ENCODE results near the gene FANCC. TPM values are rescaled to one million over a fixed set of nuclear protein-coding genes. Genes with fewer than 3 reads are reported as not detected.

Gene FANCC
- total RNA-seq, 2 donors from 2014 or later = 17.6 to 23.5 TPM

- Mint-ChIP-seq H3K4me1 (peaks cover 15% of the 10 kb centered on the region), H3K27ac (peak overlapping the region; percentile 14), H3K9me3 (no peaks in the 10 kb centered on the region), H3K36me3 (ENCODE audit: low read depth) (peaks cover 12% of the 10 kb centered on the region), H3K27me3 (ENCODE audit: insufficient read depth) (no peaks in the 10 kb centered on the region), H3K4me3 (no peak overlapping the region)
- no peaks in the 10 kb centered on the region for H3K27me3 ChIP-seq (ENCODE audit: control insufficient read depth, insufficient read depth, low read length, poor library complexity, severe bottlenecking)
- no peak overlapping the region for H3K27ac ChIP-seq (ENCODE audit: low read depth, low read length)
- 88 to 100% methylated on average over 1 of the region's 1 CpG for WGBS, 2 experiments (ENCODE audit: insufficient coverage in 1 of 2, insufficient read length in 1 of 2)
- no peak overlapping the region for H3K4me3 ChIP-seq (ENCODE audit: low read length)
- peaks cover 5% of the 10 kb centered on the region for H3K4me1 ChIP-seq (ENCODE audit: control insufficient read depth, insufficient read depth, low read length)
- H3K9me3 ChIP-seq (ENCODE audit: control insufficient read depth, low read length) = no peaks in the 10 kb centered on the region
- H3K9ac ChIP-seq (ENCODE audit: extremely low read depth, low read length, poor library complexity, severe bottlenecking) = no peak overlapping the region
- TF ChIP-seq, protein P1, sequence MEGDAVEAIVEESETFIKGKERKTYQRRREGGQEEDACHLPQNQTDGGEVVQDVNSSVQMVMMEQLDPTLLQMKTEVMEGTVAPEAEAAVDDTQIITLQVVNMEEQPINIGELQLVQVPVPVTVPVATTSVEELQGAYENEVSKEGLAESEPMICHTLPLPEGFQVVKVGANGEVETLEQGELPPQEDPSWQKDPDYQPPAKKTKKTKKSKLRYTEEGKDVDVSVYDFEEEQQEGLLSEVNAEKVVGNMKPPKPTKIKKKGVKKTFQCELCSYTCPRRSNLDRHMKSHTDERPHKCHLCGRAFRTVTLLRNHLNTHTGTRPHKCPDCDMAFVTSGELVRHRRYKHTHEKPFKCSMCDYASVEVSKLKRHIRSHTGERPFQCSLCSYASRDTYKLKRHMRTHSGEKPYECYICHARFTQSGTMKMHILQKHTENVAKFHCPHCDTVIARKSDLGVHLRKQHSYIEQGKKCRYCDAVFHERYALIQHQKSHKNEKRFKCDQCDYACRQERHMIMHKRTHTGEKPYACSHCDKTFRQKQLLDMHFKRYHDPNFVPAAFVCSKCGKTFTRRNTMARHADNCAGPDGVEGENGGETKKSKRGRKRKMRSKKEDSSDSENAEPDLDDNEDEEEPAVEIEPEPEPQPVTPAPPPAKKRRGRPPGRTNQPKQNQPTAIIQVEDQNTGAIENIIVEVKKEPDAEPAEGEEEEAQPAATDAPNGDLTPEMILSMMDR (conservative IDR thresholded peaks at IDR 0.05) = no peak
- peaks cover 13% of the 10 kb centered on the region for H3K36me3 ChIP-seq (ENCODE audit: control insufficient read depth, insufficient read depth, low read length)
- DNase-seq = no peak
Measured at GRCh38 chr9:95116808-95117204, 200.7 kb downstream of the FANCC start.

DNA sequence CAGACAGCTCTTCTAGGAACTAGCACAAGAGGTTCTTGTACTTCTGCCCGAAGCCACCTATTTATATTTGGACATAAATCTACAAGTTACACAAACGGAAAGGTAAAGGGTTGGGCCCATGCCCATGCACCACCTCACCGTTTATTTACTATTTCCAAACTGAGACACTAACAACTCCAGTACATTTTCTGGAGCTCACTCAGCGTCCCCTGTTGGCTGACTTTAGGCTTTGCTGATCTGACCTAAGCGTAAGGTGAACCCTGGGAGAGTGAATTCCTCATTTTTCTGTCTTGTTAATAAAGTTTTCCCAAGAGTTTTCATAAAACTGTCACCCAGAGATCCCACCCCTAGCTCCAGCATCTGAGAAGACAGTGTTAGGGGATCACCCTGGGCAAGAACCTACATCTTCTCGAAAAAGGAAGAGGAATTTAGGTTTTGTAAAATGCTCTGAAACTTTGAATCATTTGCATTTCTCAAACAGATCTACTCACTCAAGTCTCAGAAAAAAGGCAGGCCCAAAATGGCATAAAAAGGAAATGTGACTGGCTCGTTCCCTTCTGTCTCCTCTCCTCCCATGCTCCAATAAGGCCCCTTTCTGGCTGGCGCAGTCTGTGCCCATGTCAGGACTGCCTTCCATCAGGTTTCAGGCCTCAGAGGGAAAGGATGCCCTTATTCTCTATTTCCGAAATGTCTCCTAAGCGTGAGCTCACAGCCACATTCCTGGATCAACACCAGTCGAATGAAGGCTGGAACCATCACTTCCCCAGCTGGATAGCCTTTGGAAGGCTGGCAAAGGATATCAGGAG lies 201.3 kb downstream of the FANCC start:
- DNase-seq = peak; percentile 76
- no peak overlapping the region for H3K27ac Mint-ChIP-seq

GRCh38 chr9:95115104-95115503 lies 202.4 kb downstream of the FANCC start:
- H3K27ac ChIP-seq (ENCODE audit: low read depth, low read length) = no peak overlapping the region

More for the DNA sequence above, 201.3 kb downstream of the FANCC start:
- Mint-ChIP-seq H3K4me3 (no peak overlapping the region), H3K9me3 (no peaks in the 10 kb centered on the region), H3K36me3 (ENCODE audit: low read depth) (peaks cover 10% of the 10 kb centered on the region), H3K4me1 (peaks cover 15% of the 10 kb centered on the region), H3K27me3 (ENCODE audit: insufficient read depth) (no peaks in the 10 kb centered on the region)
- 82 to 91% methylated on average over 7 to 11 of the region's 11 CpGs for WGBS, 2 experiments (ENCODE audit: insufficient coverage in 1 of 2, insufficient read length in 1 of 2)
- no peak overlapping the region for H3K9ac ChIP-seq (ENCODE audit: extremely low read depth, low read length, poor library complexity, severe bottlenecking)
- H3K27ac ChIP-seq (ENCODE audit: low read depth, low read length) = no peak overlapping the region
- H3K27me3 ChIP-seq (ENCODE audit: control insufficient read depth, insufficient read depth, low read length, poor library complexity, severe bottlenecking) = no peaks in the 10 kb centered on the region
- H3K4me1 ChIP-seq (ENCODE audit: control insufficient read depth, insufficient read depth, low read length) = peaks cover 5% of the 10 kb centered on the region
- H3K4me3 ChIP-seq (ENCODE audit: low read length) = no peak overlapping the region
- TF ChIP-seq, protein P1 (conservative IDR thresholded peaks at IDR 0.05) = peak; percentile 77
- H3K36me3 ChIP-seq (ENCODE audit: control insufficient read depth, insufficient read depth, low read length) = peaks cover 11% of the 10 kb centered on the region
- no peaks in the 10 kb centered on the region for H3K9me3 ChIP-seq (ENCODE audit: control insufficient read depth, low read length)

More at GRCh38 chr9:95115104-95115503, 202.4 kb downstream of the FANCC start:
- Mint-ChIP-seq H3K27ac (no peak overlapping the region), H3K4me3 (no peak overlapping the region), H3K9me3 (no peaks in the 10 kb centered on the region), H3K36me3 (ENCODE audit: low read depth) (peaks cover 13% of the 10 kb centered on the region), H3K27me3 (ENCODE audit: insufficient read depth) (no peaks in the 10 kb centered on the region), H3K4me1 (peaks cover 15% of the 10 kb centered on the region)
- H3K36me3 ChIP-seq (ENCODE audit: control insufficient read depth, insufficient read depth, low read length) = peaks cover 11% of the 10 kb centered on the region
- no peaks in the 10 kb centered on the region for H3K9me3 ChIP-seq (ENCODE audit: control insufficient read depth, low read length)
- H3K4me3 ChIP-seq (ENCODE audit: low read length) = no peak overlapping the region
- no peak overlapping the region for H3K9ac ChIP-seq (ENCODE audit: extremely low read depth, low read length, poor library complexity, severe bottlenecking)
- DNase-seq = no peak
- TF ChIP-seq, protein P1 (conservative IDR thresholded peaks at IDR 0.05) = no peak
- H3K27me3 ChIP-seq (ENCODE audit: control insufficient read depth, insufficient read depth, low read length, poor library complexity, severe bottlenecking) = no peaks in the 10 kb centered on the region
- peaks cover 5% of the 10 kb centered on the region for H3K4me1 ChIP-seq (ENCODE audit: control insufficient read depth, insufficient read depth, low read length)
- WGBS, 2 experiments (ENCODE audit: insufficient coverage in 1 of 2, insufficient read length in 1 of 2) = 99 to 100% methylated on average over 1 to 6 of the region's 6 CpGs
